Measurements from ENCODE around the gene ARTN. TPM values are rescaled to one million over a fixed set of nuclear protein-coding genes. Genes with fewer than 3 reads are reported as not detected.

Gene ARTN
- total and polyA plus RNA-seq, 7 experiments from 2014 or later: 0.51 to 2.2 (median 0.68) TPM; not detected in 2

GRCh38 chr1:43900386-43900785 is 33.2 kb upstream of the ARTN start:
- ATAC-seq: no peak
- no peaks in the 10 kb centered on the region for H3K27me3 ChIP-seq (ENCODE audit: control insufficient read depth in 2 of 2, insufficient read depth in 2 of 2, low read length in 2 of 2)
- no peaks in the 10 kb centered on the region for H3K4me1 ChIP-seq (ENCODE audit: control insufficient read depth in 2 of 2, insufficient read depth in 2 of 2, low read length in 2 of 2)
- POLR2A ChIA-PET: no interaction called here
- DNase-seq: no peak
- H3K27ac Mint-ChIP-seq: no peak overlapping the region
- peaks cover 6 to 39% (median 11%) of the 10 kb centered on the region in 5 donors for H3K36me3 Mint-ChIP-seq
- intact Hi-C loops (cut with micrococcal nuclease): no loop called here
- H3K27ac ChIP-seq (ENCODE audit: low read depth, low read length): no peak overlapping the region
- H3K27me3 Mint-ChIP-seq: no peaks in the 10 kb centered on the region
- H3K4me3 Mint-ChIP-seq: no peak overlapping the region
- no peaks in the 10 kb centered on the region for H3K9me3 Mint-ChIP-seq
- no peak overlapping the region for H3K4me3 ChIP-seq (ENCODE audit: low read length)
- H3K36me3 ChIP-seq (ENCODE audit: control insufficient read depth in 2 of 3, insufficient read depth in 3 of 3, low read length in 3 of 3): peaks cover 0 to 42% (median 0%) of the 10 kb centered on the region in 3 experiments
- peaks cover 0 to 8% (median 0%) of the 10 kb centered on the region in 7 donors for H3K4me1 Mint-ChIP-seq
- CTCF ChIA-PET: no interaction called here
- H3K9me3 ChIP-seq (ENCODE audit: control insufficient read depth in 2 of 3, low read length in 3 of 3): no peaks in the 10 kb centered on the region

DNA sequence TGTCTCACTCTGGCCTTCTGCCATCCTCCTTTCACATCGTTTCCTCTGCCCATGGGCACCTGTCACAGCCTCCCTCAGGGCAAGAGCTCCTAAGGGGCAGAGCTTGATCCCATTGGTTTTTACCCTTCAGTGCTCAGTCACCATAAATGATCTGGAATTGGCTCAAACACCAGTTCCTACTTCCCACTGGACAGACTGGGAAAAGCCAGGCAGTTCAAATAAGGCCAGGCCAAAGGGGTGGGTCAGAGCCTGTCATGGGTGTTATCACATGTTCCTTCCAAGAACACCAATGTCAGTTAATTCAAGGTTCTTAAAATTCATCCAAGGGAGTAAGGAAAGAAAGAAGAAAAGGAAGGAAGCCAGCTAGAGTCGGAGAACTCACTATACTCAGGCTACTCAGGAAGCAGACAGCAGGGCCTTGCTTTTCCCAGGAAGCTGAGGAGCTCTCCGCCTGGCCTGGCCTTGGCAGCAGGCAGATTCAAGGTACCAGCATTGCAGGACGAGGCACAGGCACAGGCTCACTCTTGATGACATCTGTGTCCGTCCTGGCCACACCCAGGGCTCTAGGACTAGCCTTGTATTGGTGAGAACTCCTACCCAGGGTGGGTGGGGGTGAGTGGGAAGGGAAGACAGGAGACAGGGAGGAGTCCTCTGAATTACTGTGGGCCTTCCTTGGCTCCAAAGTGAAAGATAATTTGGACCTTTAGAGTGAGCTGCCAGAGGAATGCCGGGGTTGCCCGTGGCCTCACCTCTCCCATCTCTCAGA is 32.2 kb upstream of the ARTN start:
- H3K27ac Mint-ChIP-seq: peak overlapping the region in 1 of 9 donors; percentile 20
- ChIA-PET CTCF (no interaction called here), POLR2A (no interaction called here)
- Histone ChIP-seq H3K4me1 (ENCODE audit: control insufficient read depth in 2 of 2, insufficient read depth in 2 of 2, low read length in 2 of 2) (no peaks in the 10 kb centered on the region), H3K4me3 (ENCODE audit: low read length) (no peak overlapping the region), H3K27ac (ENCODE audit: low read depth, low read length) (no peak overlapping the region), H3K27me3 (ENCODE audit: control insufficient read depth in 2 of 2, insufficient read depth in 2 of 2, low read length in 2 of 2) (no peaks in the 10 kb centered on the region), H3K36me3 (ENCODE audit: control insufficient read depth in 2 of 3, insufficient read depth in 3 of 3, low read length in 3 of 3) (peaks cover 0 to 37% (median 0%) of the 10 kb centered on the region in 3 experiments), H3K9me3 (ENCODE audit: control insufficient read depth in 2 of 3, low read length in 3 of 3) (no peaks in the 10 kb centered on the region)
- H3K4me1 Mint-ChIP-seq: peaks cover 0 to 8% (median 1%) of the 10 kb centered on the region in 7 donors
- H3K9me3 Mint-ChIP-seq: no peaks in the 10 kb centered on the region
- H3K36me3 Mint-ChIP-seq: peaks cover 6 to 29% (median 11%) of the 10 kb centered on the region in 5 donors
- no peak overlapping the region for H3K4me3 Mint-ChIP-seq
- DNase-seq (no peak), ATAC-seq (no peak)
- intact Hi-C loops (cut with micrococcal nuclease): no loop called here
- H3K27me3 Mint-ChIP-seq: no peaks in the 10 kb centered on the region

DNA sequence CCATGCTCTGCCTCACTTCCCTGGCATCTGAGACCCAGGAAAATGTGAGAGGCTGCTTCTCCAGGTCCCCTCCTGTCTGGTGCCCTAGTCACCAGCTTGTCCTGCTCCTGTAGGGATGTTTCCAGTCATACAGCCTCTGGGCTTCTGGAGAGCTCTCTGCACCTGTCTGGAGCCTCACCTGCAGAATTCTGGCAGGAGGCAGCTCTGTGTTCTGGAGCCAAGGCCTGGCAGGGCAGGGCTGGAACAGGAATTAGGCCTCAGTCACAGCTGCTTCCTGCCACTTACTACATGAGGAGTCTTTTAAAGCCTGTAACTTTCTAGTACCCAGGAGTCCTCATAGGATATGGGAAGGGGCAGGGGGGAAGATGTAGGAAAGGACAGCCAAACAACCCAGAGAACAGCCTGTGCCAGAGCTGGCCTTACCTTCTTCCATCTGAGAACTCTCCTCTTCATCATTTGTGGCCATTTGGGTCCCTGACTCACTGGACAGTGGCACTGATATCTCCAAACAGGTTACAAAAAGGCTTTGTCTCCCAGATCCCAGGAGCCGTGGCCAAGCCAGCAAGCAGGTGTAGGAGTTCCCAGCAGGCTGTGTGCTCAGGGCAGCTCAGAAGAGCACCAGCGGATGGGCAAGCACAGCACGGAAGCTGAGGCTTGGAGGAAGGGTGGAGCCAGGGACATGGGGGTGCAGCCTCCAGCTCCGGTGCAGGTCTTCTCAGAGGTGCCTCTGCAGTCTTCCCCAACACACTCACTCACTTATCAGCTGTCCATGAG is 31.4 kb upstream of the ARTN start:
- no peak overlapping the region for H3K4me3 ChIP-seq (ENCODE audit: low read length)
- DNase-seq (no peak), ATAC-seq (no peak)
- H3K9me3 Mint-ChIP-seq: no peaks in the 10 kb centered on the region
- no peak overlapping the region for H3K27ac ChIP-seq (ENCODE audit: low read depth, low read length)
- no peaks in the 10 kb centered on the region for H3K27me3 Mint-ChIP-seq
- H3K4me1 ChIP-seq (ENCODE audit: control insufficient read depth in 2 of 2, insufficient read depth in 2 of 2, low read length in 2 of 2): no peaks in the 10 kb centered on the region
- H3K4me3 Mint-ChIP-seq: no peak overlapping the region
- peaks cover 0 to 42% (median 0%) of the 10 kb centered on the region in 3 experiments for H3K36me3 ChIP-seq (ENCODE audit: control insufficient read depth in 2 of 3, insufficient read depth in 3 of 3, low read length in 3 of 3)
- POLR2A ChIA-PET: no interaction called here
- peaks cover 6 to 26% (median 12%) of the 10 kb centered on the region in 5 donors for H3K36me3 Mint-ChIP-seq
- peak overlapping the region in 2 of 9 donors; percentile 20 to 36 for H3K27ac Mint-ChIP-seq
- intact Hi-C loops (cut with micrococcal nuclease): no loop called here
- peaks cover 0 to 9% (median 5%) of the 10 kb centered on the region in 7 donors for H3K4me1 Mint-ChIP-seq
- CTCF ChIA-PET: interaction anchor here (0.8 kb wide), 1 partner anchor 103 kb away, joined by 3 read pairs; no protein-coding TSS in a partner anchor
- no peaks in the 10 kb centered on the region for H3K9me3 ChIP-seq (ENCODE audit: control insufficient read depth in 2 of 3, low read length in 3 of 3)
- no peaks in the 10 kb centered on the region for H3K27me3 ChIP-seq (ENCODE audit: control insufficient read depth in 2 of 2, insufficient read depth in 2 of 2, low read length in 2 of 2)

- ATAC-seq: no peak
- H3K27ac ChIP-seq (ENCODE audit: low read depth, low read length): no peak overlapping the region
- Mint-ChIP-seq H3K27me3 (no peaks in the 10 kb centered on the region), H3K4me1 (peaks cover 0 to 7% (median 5%) of the 10 kb centered on the region in 7 donors), H3K36me3 (peaks cover 3 to 29% (median 8%) of the 10 kb centered on the region in 5 donors), H3K4me3 (no peak overlapping the region), H3K9me3 (no peaks in the 10 kb centered on the region), H3K27ac (no peak overlapping the region)
- no peaks in the 10 kb centered on the region for H3K27me3 ChIP-seq (ENCODE audit: control insufficient read depth in 2 of 2, insufficient read depth in 2 of 2, low read length in 2 of 2)
- ChIA-PET POLR2A (no interaction called here), CTCF (no interaction called here)
- H3K36me3 ChIP-seq (ENCODE audit: control insufficient read depth in 2 of 3, insufficient read depth in 3 of 3, low read length in 3 of 3): peaks cover 0 to 20% (median 5%) of the 10 kb centered on the region in 3 experiments
- no peak overlapping the region for H3K4me3 ChIP-seq (ENCODE audit: low read length)
- no peak for DNase-seq
- intact Hi-C loops (cut with micrococcal nuclease): no loop called here
- H3K4me1 ChIP-seq (ENCODE audit: control insufficient read depth in 2 of 2, insufficient read depth in 2 of 2, low read length in 2 of 2): no peaks in the 10 kb centered on the region
- no peaks in the 10 kb centered on the region for H3K9me3 ChIP-seq (ENCODE audit: control insufficient read depth in 2 of 3, low read length in 3 of 3)
Observed at GRCh38 chr1:43904660-43905551, 28.7 kb upstream of the ARTN start.

GRCh38 chr1:43908226-43908625 is 25.4 kb upstream of the ARTN start:
- DNase-seq: no peak

GRCh38 chr1:43908858-43909257 is 24.7 kb upstream of the ARTN start:
- CTCF ChIA-PET: no interaction called here
- intact Hi-C loops (cut with micrococcal nuclease): no loop called here

More at GRCh38 chr1:43908226-43908625, 25.4 kb upstream of the ARTN start:
- Mint-ChIP-seq H3K27me3 (no peaks in the 10 kb centered on the region), H3K9me3 (no peaks in the 10 kb centered on the region), H3K27ac (peak overlapping the region in 2 of 9 donors; percentile 48 to 67), H3K4me1 (peaks cover 0 to 6% (median 5%) of the 10 kb centered on the region in 7 donors), H3K36me3 (peaks cover 0 to 22% (median 9%) of the 10 kb centered on the region in 5 donors), H3K4me3 (no peak overlapping the region)
- intact Hi-C loops (cut with micrococcal nuclease): no loop called here
- POLR2A ChIA-PET: no interaction called here
- Histone ChIP-seq H3K4me1 (ENCODE audit: control insufficient read depth in 2 of 2, insufficient read depth in 2 of 2, low read length in 2 of 2) (no peaks in the 10 kb centered on the region), H3K36me3 (ENCODE audit: control insufficient read depth in 2 of 3, insufficient read depth in 3 of 3, low read length in 3 of 3) (peaks cover 0 to 10% (median 5%) of the 10 kb centered on the region in 3 experiments), H3K4me3 (ENCODE audit: low read length) (no peak overlapping the region), H3K9me3 (ENCODE audit: control insufficient read depth in 2 of 3, low read length in 3 of 3) (no peaks in the 10 kb centered on the region), H3K27ac (ENCODE audit: low read depth, low read length) (no peak overlapping the region), H3K27me3 (ENCODE audit: control insufficient read depth in 2 of 2, insufficient read depth in 2 of 2, low read length in 2 of 2) (no peaks in the 10 kb centered on the region)
- no peak for ATAC-seq
- CTCF ChIA-PET: no interaction called here

More at GRCh38 chr1:43908858-43909257, 24.7 kb upstream of the ARTN start:
- DNase-seq (no peak), ATAC-seq (no peak)
- Histone ChIP-seq H3K27ac (ENCODE audit: low read depth, low read length) (no peak overlapping the region), H3K4me1 (ENCODE audit: control insufficient read depth in 2 of 2, insufficient read depth in 2 of 2, low read length in 2 of 2) (no peaks in the 10 kb centered on the region), H3K36me3 (ENCODE audit: control insufficient read depth in 2 of 3, insufficient read depth in 3 of 3, low read length in 3 of 3) (peaks cover 0 to 10% (median 5%) of the 10 kb centered on the region in 3 experiments), H3K9me3 (ENCODE audit: control insufficient read depth in 2 of 3, low read length in 3 of 3) (no peaks in the 10 kb centered on the region), H3K4me3 (ENCODE audit: low read length) (no peak overlapping the region), H3K27me3 (ENCODE audit: control insufficient read depth in 2 of 2, insufficient read depth in 2 of 2, low read length in 2 of 2) (no peaks in the 10 kb centered on the region)
- Mint-ChIP-seq H3K4me1 (peaks cover 0 to 6% (median 5%) of the 10 kb centered on the region in 7 donors), H3K36me3 (peaks cover 0 to 22% (median 9%) of the 10 kb centered on the region in 5 donors), H3K27ac (peak overlapping the region in 1 of 9 donors; percentile 7), H3K4me3 (no peak overlapping the region), H3K9me3 (no peaks in the 10 kb centered on the region), H3K27me3 (no peaks in the 10 kb centered on the region)
- POLR2A ChIA-PET: no interaction called here

All from naive thymus-derived CD4-positive, alpha-beta T cell (primary cell).